ENCODE results near the gene YIPF5.
A peak's percentile ranks its signal among the peaks of the same experiment; 100 is the strongest.

Gene YIPF5

DNA sequence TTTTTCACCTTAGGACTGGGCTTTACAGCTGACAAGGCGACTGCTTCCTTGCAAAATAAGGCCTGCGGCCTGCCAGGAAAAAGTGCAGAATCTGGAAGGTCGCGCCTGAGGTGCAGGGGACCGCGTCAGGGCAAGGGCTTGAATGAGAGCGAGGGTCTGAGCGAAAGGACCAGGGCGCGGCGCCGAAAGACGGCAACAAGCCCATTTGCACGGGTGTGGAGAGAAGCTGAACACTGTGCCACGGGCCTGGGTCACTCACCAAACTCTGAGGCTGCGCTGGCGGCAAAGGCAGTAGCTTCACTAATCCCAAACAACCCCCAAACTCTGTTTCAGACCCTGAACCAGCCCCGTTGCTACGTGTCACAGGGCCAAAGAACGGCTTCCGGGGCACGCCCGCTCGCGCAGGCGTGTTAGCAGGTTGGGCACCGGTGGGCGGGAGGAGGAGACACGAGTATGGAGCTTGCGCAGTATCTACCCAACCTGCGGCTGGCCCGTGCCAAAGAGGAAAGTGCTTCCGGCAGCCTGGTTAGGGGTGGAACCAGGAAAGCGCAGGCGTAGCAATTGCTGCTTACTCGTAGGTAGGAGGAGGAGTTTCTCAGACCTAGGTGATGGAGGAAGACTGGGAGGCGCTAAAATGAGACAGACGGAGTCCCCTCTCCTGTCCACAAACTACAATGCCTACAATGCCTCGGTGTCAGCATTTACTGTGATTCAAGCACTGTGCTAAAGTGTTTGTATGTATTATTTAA is at the start of gene YIPF5, which contains the start of gene KCTD16:
TSS of gene YIPF5 (minus strand) at position 384 of the 749 bp plus-strand sequence. CDS start 704 bp downstream, outside the sequence.
TSS of gene KCTD16 (plus strand) at position 598 of the 749 bp plus-strand sequence.
- Histone ChIP-seq H3K27me3 (replicated peaks; ENCODE audit: control insufficient read depth, insufficient read depth, low read length) (no peaks in the 10 kb centered on the region), H3K36me3 (ENCODE audit: control insufficient read depth, insufficient read depth, low read length) (no peaks in the 10 kb centered on the region), H3K4me3 (replicated peaks; ENCODE audit: low read depth, low read length) (peak within 1 kb of the TSS; percentile 95)
- peak; percentile 96 for DNase-seq (ENCODE audit: extremely low read depth, insufficient read length)
- TF ChIP-seq, protein P1, sequence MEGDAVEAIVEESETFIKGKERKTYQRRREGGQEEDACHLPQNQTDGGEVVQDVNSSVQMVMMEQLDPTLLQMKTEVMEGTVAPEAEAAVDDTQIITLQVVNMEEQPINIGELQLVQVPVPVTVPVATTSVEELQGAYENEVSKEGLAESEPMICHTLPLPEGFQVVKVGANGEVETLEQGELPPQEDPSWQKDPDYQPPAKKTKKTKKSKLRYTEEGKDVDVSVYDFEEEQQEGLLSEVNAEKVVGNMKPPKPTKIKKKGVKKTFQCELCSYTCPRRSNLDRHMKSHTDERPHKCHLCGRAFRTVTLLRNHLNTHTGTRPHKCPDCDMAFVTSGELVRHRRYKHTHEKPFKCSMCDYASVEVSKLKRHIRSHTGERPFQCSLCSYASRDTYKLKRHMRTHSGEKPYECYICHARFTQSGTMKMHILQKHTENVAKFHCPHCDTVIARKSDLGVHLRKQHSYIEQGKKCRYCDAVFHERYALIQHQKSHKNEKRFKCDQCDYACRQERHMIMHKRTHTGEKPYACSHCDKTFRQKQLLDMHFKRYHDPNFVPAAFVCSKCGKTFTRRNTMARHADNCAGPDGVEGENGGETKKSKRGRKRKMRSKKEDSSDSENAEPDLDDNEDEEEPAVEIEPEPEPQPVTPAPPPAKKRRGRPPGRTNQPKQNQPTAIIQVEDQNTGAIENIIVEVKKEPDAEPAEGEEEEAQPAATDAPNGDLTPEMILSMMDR (IDR thresholded peaks at IDR 0.05; ENCODE audit: insufficient read depth, low read length, poor library complexity, severe bottlenecking) = no peak

DNA sequence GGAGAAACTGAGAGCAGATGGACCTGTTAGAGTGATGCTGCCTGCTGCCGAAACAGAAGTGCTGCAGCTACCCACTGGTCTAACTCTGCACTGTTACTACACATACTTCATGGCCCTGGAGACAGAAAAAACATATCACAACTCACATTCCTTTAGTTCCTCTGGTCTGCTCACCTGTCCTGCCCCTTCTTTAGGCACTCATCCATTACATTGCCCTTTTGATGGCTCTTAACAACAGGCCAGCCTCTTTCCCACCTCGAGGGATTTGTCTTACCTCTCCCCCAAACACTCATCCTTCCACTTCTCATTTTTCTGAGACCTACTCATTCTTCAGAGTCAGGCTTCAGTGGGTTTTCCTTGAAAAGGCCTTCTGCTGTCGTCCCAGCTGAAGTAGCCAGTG is 49.4 kb upstream of the YIPF5 start:
- H3K4me3 ChIP-seq (replicated peaks; ENCODE audit: low read depth, low read length) = no peak overlapping the region
- no peaks in the 10 kb centered on the region for H3K36me3 ChIP-seq (ENCODE audit: control insufficient read depth, insufficient read depth, low read length)
- no peak for DNase-seq (ENCODE audit: extremely low read depth, insufficient read length)
- no peaks in the 10 kb centered on the region for H3K27me3 ChIP-seq (replicated peaks; ENCODE audit: control insufficient read depth, insufficient read depth, low read length)
- TF ChIP-seq, protein P1 (IDR thresholded peaks at IDR 0.05; ENCODE audit: insufficient read depth, low read length, poor library complexity, severe bottlenecking) = no peak

DNA sequence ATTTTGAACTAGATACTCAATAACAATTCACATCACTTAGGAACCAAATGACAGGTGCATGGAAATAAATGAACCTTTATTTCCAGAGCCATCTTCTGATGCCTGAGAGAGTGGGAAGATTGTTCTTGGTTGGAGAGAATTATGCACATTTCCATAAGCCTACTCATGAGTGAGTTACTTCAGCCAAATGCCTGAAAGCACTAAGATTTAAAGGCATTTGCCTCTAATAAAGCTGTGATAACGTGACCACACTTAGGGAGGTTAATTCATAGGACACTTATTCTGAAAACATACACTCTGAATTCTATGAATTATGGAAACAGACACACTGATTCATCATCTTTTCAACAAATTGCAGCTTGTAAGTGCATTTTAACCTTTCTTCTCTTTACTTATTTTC is 40.2 kb upstream of the YIPF5 start:
- DNase-seq (ENCODE audit: extremely low read depth, insufficient read length) = no peak
- H3K4me3 ChIP-seq (replicated peaks; ENCODE audit: low read depth, low read length) = no peak overlapping the region
- H3K36me3 ChIP-seq (ENCODE audit: control insufficient read depth, insufficient read depth, low read length) = no peaks in the 10 kb centered on the region
- H3K27me3 ChIP-seq (replicated peaks; ENCODE audit: control insufficient read depth, insufficient read depth, low read length) = no peaks in the 10 kb centered on the region
- TF ChIP-seq, protein P1 (IDR thresholded peaks at IDR 0.05; ENCODE audit: insufficient read depth, low read length, poor library complexity, severe bottlenecking) = no peak

DNA sequence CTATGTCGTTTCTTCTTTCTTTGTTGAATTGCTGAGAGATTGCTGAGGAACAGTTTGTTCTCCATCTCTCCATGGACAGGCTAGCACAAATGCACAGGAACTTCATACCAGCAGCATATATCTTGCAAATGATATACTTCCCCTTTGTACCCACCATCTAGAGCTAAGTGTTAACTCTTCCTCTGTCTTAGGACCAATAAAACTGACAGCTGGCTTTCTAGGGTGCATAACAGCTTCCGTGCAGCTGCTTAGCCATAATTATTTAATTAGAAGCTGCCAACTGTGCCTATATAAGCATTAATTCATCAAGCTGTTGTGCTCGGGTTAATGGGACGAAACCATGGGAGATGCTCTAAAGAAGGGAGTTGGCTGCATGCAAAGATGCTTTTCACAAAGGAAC is 38.9 kb upstream of the YIPF5 start:
- TF ChIP-seq, protein P1 (IDR thresholded peaks at IDR 0.05; ENCODE audit: insufficient read depth, low read length, poor library complexity, severe bottlenecking) = no peak
- no peak overlapping the region for H3K4me3 ChIP-seq (replicated peaks; ENCODE audit: low read depth, low read length)
- DNase-seq (ENCODE audit: extremely low read depth, insufficient read length) = no peak
- H3K36me3 ChIP-seq (ENCODE audit: control insufficient read depth, insufficient read depth, low read length) = no peaks in the 10 kb centered on the region
- H3K27me3 ChIP-seq (replicated peaks; ENCODE audit: control insufficient read depth, insufficient read depth, low read length) = no peaks in the 10 kb centered on the region

DNA sequence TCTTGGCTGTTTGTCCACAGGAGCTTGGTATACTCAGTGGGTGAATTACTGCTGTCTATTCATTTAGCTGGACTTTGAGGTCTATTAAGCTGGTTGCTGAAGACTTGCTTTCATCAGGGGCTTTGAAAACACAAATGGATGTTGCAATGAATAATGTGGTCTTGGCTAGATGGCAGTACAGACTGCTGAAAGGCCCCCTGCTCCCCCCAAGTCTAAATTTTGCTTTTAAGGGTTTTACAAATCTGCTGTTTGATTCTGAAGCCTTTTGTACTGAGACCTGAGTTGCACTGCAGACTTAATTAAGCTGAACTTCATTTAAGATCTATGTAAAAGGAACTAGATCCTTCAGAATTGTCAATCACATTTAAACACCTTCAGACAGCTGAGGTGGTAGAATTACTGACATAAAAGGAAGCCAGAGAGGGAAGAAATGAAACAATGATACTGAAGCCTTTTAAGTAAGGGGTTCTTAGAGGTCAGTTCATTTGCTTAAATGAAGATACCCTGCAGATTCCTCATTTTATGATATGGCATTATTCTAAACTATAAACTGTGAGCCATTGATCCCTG is 37.5 kb upstream of the YIPF5 start:
- DNase-seq (ENCODE audit: extremely low read depth, insufficient read length) = no peak
- TF ChIP-seq, protein P1 (IDR thresholded peaks at IDR 0.05; ENCODE audit: insufficient read depth, low read length, poor library complexity, severe bottlenecking) = no peak
- no peaks in the 10 kb centered on the region for H3K27me3 ChIP-seq (replicated peaks; ENCODE audit: control insufficient read depth, insufficient read depth, low read length)
- no peak overlapping the region for H3K4me3 ChIP-seq (replicated peaks; ENCODE audit: low read depth, low read length)
- no peaks in the 10 kb centered on the region for H3K36me3 ChIP-seq (ENCODE audit: control insufficient read depth, insufficient read depth, low read length)
